HG03159 (cell line): ENCODE results near the gene RANBP10.

Experiments
- ATAC-seq: cut with Tn5 transposase; IDR thresholded peaks from one replicate; pipeline ENCODE4 v1.9.1; 2021; ENCODE audit warnings: mild to moderate bottlenecking, moderate library complexity; ENCODE audit not compliant: unreplicated experiment

The RANBP10 gene

GRCh38 chr16:67828651-67829050 is 22.3 kb upstream of the RANBP10 start:
- no peak for ATAC-seq

GRCh38 chr16:67825906-67826305 is 19.5 kb upstream of the RANBP10 start:
- ATAC-seq: no peak

DNA sequence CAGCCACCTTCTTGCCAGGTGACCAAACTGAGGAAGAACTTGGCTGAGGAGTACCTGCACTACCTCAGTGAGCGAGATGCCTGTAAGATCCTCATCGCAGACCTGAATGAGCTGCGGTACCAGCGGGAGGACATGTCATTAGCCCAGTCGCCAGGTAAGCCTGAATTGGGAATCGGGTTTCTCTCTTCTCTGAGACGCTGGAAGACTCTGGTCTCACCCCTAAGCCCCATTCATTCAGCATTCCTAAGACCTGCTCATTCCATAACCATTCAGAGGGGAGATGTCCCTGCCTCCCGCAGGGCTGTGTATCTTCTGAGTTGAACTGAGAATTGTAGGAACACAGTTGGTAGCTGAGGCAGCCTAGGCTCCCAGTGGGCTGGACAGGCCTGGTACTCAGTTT is 18.8 kb upstream of the RANBP10 start:
- ATAC-seq: no peak

DNA sequence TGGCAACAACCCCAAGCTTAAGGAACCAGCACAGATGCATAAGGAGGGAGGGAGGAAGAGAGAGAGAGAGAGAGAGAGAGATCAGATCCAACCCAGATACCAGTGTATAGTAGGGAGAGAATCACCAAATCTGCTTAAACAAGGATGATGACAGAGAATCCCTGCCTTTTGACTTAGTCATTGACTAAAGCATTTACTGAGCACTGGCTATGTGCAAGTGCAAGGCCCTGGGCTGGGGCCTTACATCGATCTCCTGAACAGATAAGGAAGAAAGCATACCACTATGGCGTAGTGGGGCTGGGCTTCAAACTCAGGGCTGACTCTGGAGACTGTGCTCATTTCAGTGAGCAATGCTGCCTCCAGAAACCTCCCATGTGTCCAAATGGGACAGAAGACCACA is 16.2 kb upstream of the RANBP10 start:
- no peak for ATAC-seq

DNA sequence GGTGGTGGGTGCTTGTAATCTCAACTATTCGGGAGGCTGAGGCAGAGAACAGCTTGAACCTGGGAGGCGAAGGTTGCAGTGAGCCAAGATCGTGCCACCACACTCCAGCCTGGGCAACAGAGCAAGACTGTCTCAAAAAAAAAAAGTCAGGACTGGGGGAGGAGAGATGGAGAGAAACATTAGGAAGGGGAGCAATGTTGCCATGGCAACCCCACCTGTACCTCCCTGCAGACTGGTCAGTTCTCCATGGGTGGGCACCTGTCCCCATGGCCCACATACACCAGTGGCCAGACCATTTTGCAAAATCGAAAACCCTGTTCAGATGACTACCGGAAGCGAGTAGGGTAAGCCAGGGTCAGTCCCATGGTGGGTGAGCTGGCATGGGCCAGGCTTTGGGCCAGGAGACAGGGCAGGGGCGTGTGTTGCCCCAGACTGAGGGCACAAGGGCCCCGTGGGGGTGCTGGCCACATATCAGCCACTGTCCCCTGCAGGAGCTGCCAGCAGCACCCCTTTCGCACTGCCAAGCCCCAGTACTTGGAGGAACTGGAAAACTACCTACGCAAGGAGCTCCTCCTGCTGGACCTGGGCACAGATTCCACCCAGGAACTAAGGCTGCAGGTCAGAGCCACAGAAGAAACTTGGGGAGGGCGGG is 14.4 kb upstream of the RANBP10 start:
- no peak for ATAC-seq

DNA sequence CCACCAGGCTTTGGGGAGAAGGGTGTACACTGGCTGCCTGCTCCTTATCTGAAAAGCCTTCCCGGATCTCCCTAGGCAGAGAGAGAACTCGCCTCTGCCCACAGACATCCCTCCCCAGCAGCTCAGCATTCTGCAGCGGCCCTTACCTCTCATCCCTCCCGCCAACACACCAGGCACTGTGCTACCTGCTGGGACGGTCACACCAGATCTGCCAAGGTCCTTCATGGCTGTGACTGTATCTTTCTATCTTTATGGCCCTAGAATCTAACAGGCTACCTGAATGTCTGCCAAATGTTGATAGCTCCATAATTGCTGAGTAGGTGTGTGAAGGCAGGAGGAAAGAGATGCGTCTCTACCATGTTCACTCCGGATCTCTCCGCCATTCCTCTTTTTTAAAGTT is 8.2 kb upstream of the RANBP10 start:
- no peak for ATAC-seq

- no peak for ATAC-seq
Observed at GRCh38 chr16:67811899-67812298, 5.5 kb upstream of the RANBP10 start.

DNA sequence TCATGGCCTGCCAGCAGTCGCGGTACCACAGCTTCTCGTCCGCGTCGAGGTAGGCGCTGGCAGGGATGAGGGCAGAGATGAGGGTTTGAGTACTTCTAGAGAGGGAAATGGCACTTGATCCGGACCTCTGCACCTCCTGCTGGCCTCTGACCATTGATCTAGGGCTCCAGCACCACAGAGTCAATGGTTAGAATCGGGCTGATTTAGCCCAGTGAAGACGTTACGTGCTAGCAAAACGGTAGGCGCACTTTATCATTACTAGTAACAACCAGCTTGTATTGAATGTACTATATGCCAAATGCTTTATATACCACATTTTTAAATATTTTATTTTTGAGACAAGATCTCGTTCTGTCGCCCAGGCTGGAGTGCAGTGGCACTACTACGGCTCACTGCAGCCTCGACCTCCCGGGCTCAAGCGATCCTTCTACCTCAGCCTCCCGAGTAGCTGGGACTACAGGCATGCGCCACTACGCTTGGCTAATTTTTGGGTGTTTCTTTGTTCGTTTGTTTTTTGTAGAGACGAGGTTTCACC is 855 bp upstream of the RANBP10 start:
- ATAC-seq: no peak

GRCh38 chr16:67805718-67806427 is 487 bp downstream of the RANBP10 start:
- ATAC-seq: no peak

- no peak for ATAC-seq
Observed at GRCh38 chr16:67804853-67805542, 1.4 kb downstream of the RANBP10 start.

DNA sequence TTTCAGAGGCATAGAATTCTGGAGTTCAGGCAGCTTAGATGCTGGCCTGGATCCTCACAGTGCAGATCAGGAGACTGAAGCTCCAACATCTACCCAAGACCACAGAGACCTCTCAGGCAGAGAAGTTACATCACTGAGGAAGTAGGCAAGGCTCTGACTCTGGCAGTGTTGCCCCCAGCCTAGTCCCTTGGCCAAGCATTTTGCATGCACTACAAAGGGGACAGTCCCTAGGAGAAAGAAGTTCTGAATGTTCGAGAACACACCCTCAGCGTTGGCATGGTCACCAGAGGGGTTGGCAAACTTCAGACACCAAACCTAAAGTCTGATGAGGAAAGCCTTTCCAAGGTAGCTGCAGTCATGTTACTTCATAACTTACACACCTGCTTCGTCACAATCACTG is 2.5 kb downstream of the RANBP10 start:
- no peak for ATAC-seq

- no peak for ATAC-seq
Observed at GRCh38 chr16:67801883-67802282, 4.5 kb downstream of the RANBP10 start.

DNA sequence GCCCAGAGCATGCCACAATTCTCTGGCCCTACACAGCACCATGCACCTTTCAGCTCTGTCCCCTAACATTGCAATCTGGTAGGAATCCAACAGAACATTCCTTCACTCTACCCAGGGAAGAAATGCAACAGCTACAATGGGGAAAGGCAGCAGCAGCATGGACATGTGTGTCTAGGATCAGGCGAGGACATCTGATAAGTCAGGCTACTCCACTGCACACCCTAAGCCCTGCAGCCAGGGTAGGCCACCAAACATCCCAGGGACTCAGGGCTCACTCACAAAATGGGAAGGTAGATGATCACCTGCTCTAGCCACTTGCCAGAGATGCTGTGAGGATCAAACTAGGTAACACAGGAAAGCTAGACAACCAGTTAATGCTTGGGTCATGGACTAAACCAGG is 5.1 kb downstream of the RANBP10 start:
- no peak for ATAC-seq

- ATAC-seq: no peak
Observed at GRCh38 chr16:67800338-67800926, 5.9 kb downstream of the RANBP10 start.

GRCh38 chr16:67796099-67796718 is 10.2 kb downstream of the RANBP10 start:
- ATAC-seq: no peak

- ATAC-seq: no peak
Observed at GRCh38 chr16:67790071-67790470, 16.3 kb downstream of the RANBP10 start.

DNA sequence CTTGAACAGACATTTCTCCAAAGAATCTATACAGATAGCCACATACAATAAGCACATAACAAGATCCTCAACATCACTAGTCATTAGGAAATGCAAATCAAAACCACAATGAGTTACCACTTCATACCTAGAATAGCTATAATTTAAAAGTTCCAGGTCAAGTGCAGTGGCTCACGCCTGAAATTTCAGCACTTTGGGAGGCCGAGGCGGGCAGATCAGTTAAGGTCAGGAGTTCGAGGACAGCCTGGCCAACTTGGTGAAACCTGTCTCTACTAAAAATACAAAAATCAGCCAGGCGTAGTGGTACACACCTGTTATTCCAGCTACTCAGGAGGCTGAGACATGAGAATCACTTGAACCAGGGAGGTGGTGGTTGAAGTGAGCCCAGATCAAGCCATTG is 19.9 kb downstream of the RANBP10 start:
- no peak for ATAC-seq

DNA sequence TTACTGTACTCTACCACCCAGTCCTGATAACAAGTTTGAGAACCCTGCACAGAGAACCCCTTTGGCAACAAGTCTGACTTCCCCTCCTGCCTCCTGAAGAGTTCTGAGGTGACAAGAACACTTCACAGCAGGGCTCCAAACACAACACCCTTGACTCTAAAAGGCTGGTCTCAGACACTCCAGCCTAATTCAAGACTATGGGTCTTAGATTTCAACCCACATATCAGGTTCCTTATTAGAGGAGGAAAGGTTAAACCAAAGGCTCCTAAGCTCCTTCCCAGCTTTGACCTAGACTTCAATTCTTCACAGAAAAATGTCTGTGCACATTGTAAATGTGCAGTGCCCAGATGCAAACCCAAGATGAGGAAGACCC is 23.0 kb downstream of the RANBP10 start:
- ATAC-seq: no peak

- no peak for ATAC-seq
Observed at GRCh38 chr16:67782567-67783352, 23.6 kb downstream of the RANBP10 start.

GRCh38 chr16:67781565-67781921 is 24.8 kb downstream of the RANBP10 start:
- ATAC-seq: no peak
